C4-2B (cell line): ENCODE data around the gene TIGD2.

Experiments
- H3K27ac ChIP-seq: fragments of 450-650 bp; 2 replicates; pipeline ENCODE4 v1.5.1; 2017
- CTCF ChIP-seq: fragments of 450-650 bp; conservative IDR thresholded peaks from 2 replicates; pipeline ENCODE4 v1.5.1; 2017; ENCODE audit warnings: mild to moderate bottlenecking
- ZFX ChIP-seq: fragments of 450-650 bp; IDR thresholded peaks from 2 replicates; pipeline ENCODE4 v1.6.1; 2017

TIGD2 gene

GRCh38 chr4:89119166-89119565 lies 7.8 kb downstream of the TIGD2 start:
- no peak overlapping the region for H3K27ac ChIP-seq
- TF ChIP-seq ZFX, result no peak
- TF ChIP-seq CTCF, result no peak

DNA sequence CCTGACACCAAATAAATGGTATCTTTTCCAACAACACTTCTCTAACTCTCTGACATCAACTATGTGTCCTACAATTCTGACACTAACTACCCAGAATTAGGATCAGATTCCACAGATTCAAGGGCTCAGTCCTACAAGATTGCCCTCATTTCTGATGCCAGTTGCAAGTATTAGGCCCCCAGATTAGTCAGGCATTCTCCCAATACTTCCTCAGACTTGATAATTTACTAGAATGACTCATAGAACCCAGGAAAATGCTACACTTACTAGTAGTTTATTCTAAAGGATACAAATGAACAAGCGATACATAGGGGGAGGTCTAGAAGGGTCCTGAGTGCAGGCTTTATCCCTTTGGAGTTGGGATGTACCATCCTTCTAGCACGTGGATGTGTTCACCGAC lies 8.5 kb downstream of the TIGD2 start:
- no peak overlapping the region for H3K27ac ChIP-seq
- TF ChIP-seq CTCF (no peak), ZFX (no peak)

DNA sequence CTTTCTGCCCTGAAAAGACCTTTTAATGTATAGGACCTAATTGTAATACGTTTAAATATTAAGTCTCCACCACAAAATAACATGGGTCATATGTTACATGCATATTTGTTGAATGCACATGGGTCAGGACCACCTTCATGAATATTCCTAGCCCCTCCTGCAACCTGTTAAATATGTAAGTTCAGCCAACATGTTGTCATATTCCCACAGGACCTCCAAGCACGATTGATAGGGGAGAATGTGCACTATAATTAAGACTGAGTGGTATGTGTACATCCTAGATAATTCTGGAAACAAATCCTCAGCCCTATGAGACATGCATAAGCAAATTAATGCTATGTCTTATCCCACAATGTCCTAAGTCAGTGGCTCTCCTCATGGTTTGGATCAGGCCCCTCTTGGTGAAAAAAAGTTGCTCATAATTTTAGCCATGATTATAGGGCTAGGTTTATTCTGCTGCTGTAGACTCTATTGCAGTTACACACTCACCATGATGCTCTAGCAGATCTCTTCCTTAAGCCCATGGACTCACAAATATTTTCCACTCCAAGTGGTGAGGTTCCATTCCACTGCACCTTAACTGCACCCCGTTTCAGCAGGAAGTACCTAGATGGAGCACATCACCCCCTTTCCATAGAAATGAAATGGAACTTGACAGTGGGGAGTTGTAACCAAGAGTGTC lies 10.2 kb downstream of the TIGD2 start:
- H3K27ac ChIP-seq, result no peak overlapping the region
- TF ChIP-seq CTCF (no peak), ZFX (no peak)

DNA sequence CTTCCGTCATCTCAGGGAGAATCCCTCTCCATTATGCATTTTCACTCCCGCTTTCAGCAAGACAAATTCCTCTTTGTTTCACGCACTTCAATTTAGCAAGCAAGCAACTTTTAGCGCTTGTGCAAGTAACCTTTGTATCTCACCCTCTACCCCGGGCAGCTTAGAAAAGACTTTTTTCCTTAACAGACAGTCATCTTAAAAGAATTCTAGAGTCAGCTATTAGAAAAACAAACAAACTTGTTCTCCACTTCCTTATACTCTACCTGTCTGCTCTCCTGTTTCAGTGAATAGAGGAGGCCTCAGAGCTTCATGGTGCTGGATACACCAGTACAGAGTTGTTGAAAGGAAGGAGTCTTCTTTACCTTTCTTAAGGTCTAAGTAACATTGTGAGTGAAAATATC lies 12.1 kb downstream of the TIGD2 start:
- TF ChIP-seq CTCF (no peak), ZFX (no peak)
- H3K27ac ChIP-seq, result peak overlapping the region; percentile 56

- no peak overlapping the region for H3K27ac ChIP-seq
- TF ChIP-seq CTCF (no peak), ZFX (no peak)
Observed at GRCh38 chr4:89125901-89126782, 14.8 kb downstream of the TIGD2 start.

GRCh38 chr4:89129080-89129640 lies 17.8 kb downstream of the TIGD2 start:
- H3K27ac ChIP-seq, result no peak overlapping the region
- TF ChIP-seq CTCF (no peak), ZFX (no peak)

GRCh38 chr4:89134775-89135319 lies 23.5 kb downstream of the TIGD2 start:
- no peak overlapping the region for H3K27ac ChIP-seq
- TF ChIP-seq CTCF (no peak), ZFX (no peak)
